ENCODE data around the gene CELF2.

DNA sequence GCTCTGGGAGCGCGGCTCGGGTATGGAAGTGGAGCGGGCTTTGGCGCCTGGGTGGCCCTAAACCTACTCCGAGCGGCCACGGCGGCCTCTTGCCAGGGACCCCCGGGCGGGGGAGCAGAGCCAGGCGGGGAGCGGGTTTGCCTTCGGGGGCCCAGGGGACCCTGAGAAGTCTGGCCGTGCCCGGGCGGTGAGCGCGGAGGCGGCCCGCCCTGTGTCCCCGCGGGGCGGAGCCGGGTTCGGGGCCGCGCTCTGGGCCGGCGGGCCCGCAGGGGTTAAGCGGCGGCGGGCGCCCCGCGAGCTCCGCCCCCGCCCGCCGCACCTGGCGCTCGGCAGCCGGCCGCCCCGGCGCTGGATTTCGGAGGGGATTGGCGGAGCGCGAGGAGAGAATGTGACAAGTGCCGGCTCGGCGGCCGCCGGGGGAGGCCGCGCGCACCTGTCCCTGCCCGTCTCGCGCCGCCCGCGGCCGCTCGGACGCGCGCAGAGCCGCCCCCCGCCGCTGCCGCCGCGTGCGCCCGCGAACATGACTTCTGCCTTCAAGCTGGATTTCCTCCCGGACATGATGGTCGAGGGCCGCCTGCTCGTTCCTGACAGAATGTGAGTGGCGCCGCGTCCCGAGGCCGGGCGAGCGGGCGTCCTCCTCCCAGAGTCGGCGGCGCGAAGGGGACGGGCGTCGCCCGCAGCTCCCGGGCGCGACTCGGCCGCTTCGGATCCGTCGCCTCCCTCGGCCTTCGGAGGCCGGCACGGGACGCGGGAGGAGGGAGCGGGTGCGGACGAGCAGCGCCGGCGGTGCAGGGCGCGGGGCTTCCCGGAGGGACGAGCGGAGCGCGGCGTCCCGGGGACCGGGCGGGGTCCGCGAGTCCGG, at the start of gene CELF2:
- TF ChIP-seq, protein P1, sequence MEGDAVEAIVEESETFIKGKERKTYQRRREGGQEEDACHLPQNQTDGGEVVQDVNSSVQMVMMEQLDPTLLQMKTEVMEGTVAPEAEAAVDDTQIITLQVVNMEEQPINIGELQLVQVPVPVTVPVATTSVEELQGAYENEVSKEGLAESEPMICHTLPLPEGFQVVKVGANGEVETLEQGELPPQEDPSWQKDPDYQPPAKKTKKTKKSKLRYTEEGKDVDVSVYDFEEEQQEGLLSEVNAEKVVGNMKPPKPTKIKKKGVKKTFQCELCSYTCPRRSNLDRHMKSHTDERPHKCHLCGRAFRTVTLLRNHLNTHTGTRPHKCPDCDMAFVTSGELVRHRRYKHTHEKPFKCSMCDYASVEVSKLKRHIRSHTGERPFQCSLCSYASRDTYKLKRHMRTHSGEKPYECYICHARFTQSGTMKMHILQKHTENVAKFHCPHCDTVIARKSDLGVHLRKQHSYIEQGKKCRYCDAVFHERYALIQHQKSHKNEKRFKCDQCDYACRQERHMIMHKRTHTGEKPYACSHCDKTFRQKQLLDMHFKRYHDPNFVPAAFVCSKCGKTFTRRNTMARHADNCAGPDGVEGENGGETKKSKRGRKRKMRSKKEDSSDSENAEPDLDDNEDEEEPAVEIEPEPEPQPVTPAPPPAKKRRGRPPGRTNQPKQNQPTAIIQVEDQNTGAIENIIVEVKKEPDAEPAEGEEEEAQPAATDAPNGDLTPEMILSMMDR (IDR thresholded peaks at IDR 0.05) = no peak
- TF ChIP-seq POLR2A (IDR thresholded peaks at IDR 0.05) (peak; percentile 47), EP300 (IDR thresholded peaks at IDR 0.05; ENCODE audit: low read depth) (no peak), POLR2AphosphoS5 (IDR thresholded peaks at IDR 0.05) (peak in 2 of 3 donors; percentile 21 to 51)
